MM.1S (cell line): ENCODE results near the gene MAPK8IP1.

ENCODE experiments used
- CTCF ChIP-seq: fragments of 300-600 bp; sonication (generic); IDR thresholded peaks from 2 replicates; pipeline ENCODE4 v1.5.1; 2016; ENCODE audit warnings: antibody characterized with exemption, low read length, mixed read lengths
- EZH2 ChIP-seq: fragments of 300-600 bp; sonication (generic); optimal IDR thresholded peaks from 2 replicates; pipeline ENCODE3; 2017; ENCODE audit warnings: low read depth, mild to moderate bottlenecking, antibody characterized with exemption, low read length, mixed read lengths

GRCh38 chr11:45922425-45923082 is 37.1 kb downstream of the MAPK8IP1 start, which contains the start of gene LARGE2:
- TF ChIP-seq CTCF: no peak
- no peak for TF ChIP-seq EZH2
